WERI-Rb-1 (cell line): ENCODE results near the gene ACSL5.

Source experiments
- DNase-seq: peaks from one replicate; pipeline ENCODE4 v3.0.0-alpha.2; 2020
- H3K27ac ChIP-seq: fragments of 250-450 bp; sonication (Bioruptor Pico); 2 replicates; pipeline ENCODE4 v1.5.1; 2020; ENCODE audit warnings: mild to moderate bottlenecking, moderate library complexity
- H3K27me3 ChIP-seq: fragments of 250-450 bp; sonication (Bioruptor Pico); 2 replicates; pipeline ENCODE4 v1.5.1; 2021; ENCODE audit warnings: mild to moderate bottlenecking, low read depth, moderate library complexity; ENCODE audit not compliant: insufficient read depth, severe bottlenecking
- H3K36me3 ChIP-seq: fragments of 250-450 bp; sonication (Bioruptor Pico); 2 replicates; pipeline ENCODE4 v1.5.1; 2020; ENCODE audit warnings: mild to moderate bottlenecking, moderate library complexity
- H3K4me3 ChIP-seq: 2 replicates; pipeline ENCODE4 v1.5.1; 2011; ENCODE audit warnings: low read depth, mild to moderate bottlenecking, control low read depth, low read length
- H3K9me3 ChIP-seq: fragments of 250-450 bp; sonication (Bioruptor Pico); 2 replicates; pipeline ENCODE4 v1.5.1; 2021; ENCODE audit warnings: mild to moderate bottlenecking, moderate library complexity; ENCODE audit not compliant: severe bottlenecking
- TF ChIP-seq, protein P1 (sequence below): IDR thresholded peaks from 2 replicates; pipeline ENCODE4 v1.5.1; 2011; ENCODE audit warnings: low read depth, mild to moderate bottlenecking, control low read depth, inconsistent platforms, low read length

The ACSL5 gene

DNA sequence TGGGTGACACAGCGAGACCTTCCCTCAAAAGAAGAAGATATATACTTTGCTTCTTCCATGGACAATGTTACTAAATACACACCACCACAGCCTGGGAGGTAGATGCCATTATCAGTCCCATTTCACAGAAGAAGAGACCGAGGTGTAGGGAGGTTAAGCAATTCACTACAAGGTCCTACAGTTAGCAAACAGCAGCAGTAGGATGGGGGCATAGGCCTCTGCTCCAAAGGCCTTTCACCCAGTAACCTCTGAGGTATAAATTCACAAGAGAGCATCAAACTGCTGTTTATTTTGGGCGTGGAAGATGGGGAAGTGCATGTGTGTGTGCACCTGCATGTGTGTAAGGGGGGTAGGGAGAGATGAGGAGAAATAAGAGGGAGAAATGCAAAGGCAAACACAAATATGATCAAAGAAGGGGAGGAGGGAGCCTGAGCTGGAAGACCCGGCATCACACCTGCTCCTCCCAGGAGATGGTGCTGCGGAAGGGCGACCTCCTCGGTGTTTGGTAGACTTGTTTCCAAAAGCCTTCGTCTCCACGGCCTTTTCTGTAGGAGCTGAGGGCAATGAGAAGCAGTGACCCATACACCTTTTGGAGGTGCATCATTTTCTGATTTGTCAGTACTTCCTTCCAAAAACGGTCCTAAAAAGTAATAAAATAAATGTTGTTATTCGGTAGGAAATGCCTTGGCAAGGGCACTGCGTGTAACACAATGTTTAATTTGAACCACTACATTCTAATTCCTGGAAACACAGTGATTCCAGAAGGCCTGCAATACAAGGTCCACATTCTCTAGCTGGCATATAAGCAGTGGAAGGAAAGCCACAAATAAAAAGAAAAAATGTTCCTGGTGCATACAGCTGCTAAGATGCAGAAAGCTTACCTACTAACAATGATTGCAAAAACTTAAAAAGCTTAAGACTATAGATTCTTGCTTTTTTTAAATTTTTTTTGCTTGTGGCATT lies 25.9 kb upstream of the ACSL5 start:
- Histone ChIP-seq H3K27me3 (no peaks in the 10 kb centered on the region), H3K9me3 (no peaks in the 10 kb centered on the region), H3K27ac (no peak overlapping the region), H3K4me3 (no peak overlapping the region), H3K36me3 (no peaks in the 10 kb centered on the region)
- DNase-seq, result no peak
- TF ChIP-seq, protein P1, sequence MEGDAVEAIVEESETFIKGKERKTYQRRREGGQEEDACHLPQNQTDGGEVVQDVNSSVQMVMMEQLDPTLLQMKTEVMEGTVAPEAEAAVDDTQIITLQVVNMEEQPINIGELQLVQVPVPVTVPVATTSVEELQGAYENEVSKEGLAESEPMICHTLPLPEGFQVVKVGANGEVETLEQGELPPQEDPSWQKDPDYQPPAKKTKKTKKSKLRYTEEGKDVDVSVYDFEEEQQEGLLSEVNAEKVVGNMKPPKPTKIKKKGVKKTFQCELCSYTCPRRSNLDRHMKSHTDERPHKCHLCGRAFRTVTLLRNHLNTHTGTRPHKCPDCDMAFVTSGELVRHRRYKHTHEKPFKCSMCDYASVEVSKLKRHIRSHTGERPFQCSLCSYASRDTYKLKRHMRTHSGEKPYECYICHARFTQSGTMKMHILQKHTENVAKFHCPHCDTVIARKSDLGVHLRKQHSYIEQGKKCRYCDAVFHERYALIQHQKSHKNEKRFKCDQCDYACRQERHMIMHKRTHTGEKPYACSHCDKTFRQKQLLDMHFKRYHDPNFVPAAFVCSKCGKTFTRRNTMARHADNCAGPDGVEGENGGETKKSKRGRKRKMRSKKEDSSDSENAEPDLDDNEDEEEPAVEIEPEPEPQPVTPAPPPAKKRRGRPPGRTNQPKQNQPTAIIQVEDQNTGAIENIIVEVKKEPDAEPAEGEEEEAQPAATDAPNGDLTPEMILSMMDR, result no peak

DNA sequence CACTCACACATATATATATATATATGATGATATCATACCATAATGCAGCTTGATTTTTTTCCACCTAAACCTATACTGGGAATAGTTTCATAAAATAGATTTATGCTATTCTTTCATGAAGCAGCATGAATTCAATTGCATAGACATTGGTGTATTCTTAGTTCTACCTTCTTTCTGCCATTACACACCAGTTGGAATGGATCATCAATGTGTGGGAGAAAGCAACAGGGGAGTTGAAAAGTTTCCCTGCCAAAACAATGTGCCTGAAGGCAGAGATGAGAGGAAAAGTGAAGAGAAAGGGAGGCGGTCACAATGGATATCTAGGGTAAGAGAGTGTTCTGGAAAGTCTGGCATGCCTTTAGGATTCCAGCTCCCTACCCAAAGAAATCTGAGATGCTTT lies 25.2 kb upstream of the ACSL5 start:
- H3K27me3 ChIP-seq, result no peaks in the 10 kb centered on the region
- no peaks in the 10 kb centered on the region for H3K9me3 ChIP-seq
- no peak overlapping the region for H3K27ac ChIP-seq
- H3K4me3 ChIP-seq, result no peak overlapping the region
- DNase-seq, result no peak
- no peaks in the 10 kb centered on the region for H3K36me3 ChIP-seq
- TF ChIP-seq, protein P1, result no peak

DNA sequence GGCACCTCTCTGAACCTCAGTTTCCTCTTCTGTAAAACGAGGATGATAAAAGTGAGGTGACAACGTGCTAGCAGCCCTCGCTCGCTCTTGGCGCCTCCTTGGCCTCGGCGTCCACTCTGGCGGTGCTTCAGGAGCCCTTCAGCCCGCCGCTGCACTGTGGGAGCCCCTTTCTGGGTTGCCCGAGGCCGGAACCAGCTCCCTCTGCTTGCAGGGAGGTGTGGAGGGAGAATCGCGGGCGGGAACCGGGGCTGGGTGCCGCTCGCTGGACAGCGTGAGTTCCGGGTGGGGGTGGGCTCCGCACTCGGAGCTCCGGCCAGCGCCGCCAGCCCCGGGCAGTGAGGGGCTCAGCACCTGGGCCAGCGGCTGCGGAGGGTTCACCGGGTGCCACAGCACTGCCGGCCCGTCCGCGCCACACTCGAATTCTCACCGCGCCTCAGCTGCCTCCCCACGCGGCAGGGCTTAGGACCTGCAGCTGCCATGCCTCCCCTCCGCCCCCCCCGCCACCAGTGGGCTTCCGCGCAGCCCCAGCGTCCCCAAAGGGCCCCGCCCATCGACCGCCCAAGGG lies 24.3 kb upstream of the ACSL5 start:
- Histone ChIP-seq H3K4me3 (no peak overlapping the region), H3K27ac (no peak overlapping the region), H3K36me3 (no peaks in the 10 kb centered on the region), H3K9me3 (no peaks in the 10 kb centered on the region), H3K27me3 (no peaks in the 10 kb centered on the region)
- DNase-seq, result no peak
- TF ChIP-seq, protein P1, result no peak

DNA sequence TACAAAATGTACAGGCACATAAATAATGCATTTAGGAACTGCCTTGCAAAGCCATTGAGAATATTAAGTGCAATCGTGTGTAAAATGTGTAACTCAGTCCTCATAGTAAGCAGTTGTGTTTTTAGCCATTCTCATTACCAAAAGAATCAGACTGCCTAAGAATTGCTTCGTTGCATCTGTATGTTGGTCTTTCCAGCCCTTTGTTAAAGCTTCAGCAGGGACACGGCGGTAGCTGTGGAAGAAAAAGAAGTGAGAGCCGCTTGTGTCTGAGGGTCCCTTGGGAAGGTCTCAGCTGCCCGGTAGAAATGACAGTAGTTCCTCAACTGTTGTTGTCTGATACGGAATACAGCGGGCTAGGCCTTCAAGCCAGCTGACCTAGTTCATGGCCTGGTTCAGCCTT lies 22.8 kb upstream of the ACSL5 start:
- Histone ChIP-seq H3K36me3 (no peaks in the 10 kb centered on the region), H3K9me3 (no peaks in the 10 kb centered on the region), H3K27me3 (no peaks in the 10 kb centered on the region), H3K27ac (no peak overlapping the region), H3K4me3 (no peak overlapping the region)
- DNase-seq, result no peak
- TF ChIP-seq, protein P1, result no peak

DNA sequence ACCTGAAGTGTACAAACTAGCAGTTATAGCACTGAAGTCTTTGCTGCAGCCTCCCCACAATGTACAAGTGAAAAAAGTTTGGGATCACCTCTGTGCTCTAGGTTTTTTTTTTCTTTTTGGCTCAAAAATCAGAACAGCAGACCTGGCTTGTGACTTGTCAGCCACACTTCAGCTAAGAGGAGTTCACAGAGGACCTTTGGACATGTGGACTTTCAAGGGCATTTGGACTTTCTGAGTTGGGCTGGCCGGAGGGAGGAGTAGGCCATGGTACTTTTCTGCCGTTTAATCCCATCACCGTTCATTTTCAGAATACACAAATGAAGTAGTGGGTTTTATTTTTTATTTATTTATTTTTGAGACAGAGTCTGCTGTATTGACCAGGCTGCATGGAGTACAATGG lies 21.9 kb upstream of the ACSL5 start:
- Histone ChIP-seq H3K9me3 (no peaks in the 10 kb centered on the region), H3K27ac (no peak overlapping the region), H3K27me3 (no peaks in the 10 kb centered on the region), H3K36me3 (no peaks in the 10 kb centered on the region), H3K4me3 (no peak overlapping the region)
- no peak for DNase-seq
- TF ChIP-seq, protein P1, result no peak
